BLaER1 treated with 17β-estradiol and CSF1 and Interleukin-3, amounts not matched to agents 10 nM and 100 nM (cell line): Measurements from ENCODE around the gene SLC7A8.

Experiments
- H3K27ac ChIP-seq, 11 experiments: shearing (Covaris generic); formaldehyde crosslinking; 2 replicates each; pipeline ENCODE4 v1.8.1; 2022
- H3K27me3 ChIP-seq, 11 experiments: shearing (Covaris generic); formaldehyde crosslinking; 2 replicates each; pipeline ENCODE4 v1.8.1; 2022
- H3K36me3 ChIP-seq, 11 experiments: shearing (Covaris generic); formaldehyde crosslinking; 2 replicates each; pipeline ENCODE4 v1.8.1; 2022
- H3K4me1 ChIP-seq, 10 experiments: shearing (Covaris generic); formaldehyde crosslinking; 2 replicates each; pipeline ENCODE4 v1.8.1; 2022
- H3K4me2 ChIP-seq, 11 experiments: shearing (Covaris generic); formaldehyde crosslinking; 2 replicates each; pipeline ENCODE4 v1.8.1; 2022
- H3K4me3 ChIP-seq, 10 experiments: shearing (Covaris generic); formaldehyde crosslinking; 2 replicates each; pipeline ENCODE4 v1.8.1; 2022
- H3K9ac ChIP-seq, 11 experiments: shearing (Covaris generic); formaldehyde crosslinking; 2 replicates each; pipeline ENCODE4 v1.8.1; 2022
- H3K9me3 ChIP-seq, 11 experiments: shearing (Covaris generic); formaldehyde crosslinking; replicated peaks in 1 of 11; 2 replicates each; pipeline ENCODE4 v1.8.1; 2022
- H4K20me1 ChIP-seq, 11 experiments: shearing (Covaris generic); formaldehyde crosslinking; 2 replicates each; pipeline ENCODE4 v1.8.1; 2022
- Cebpa-rat ChIP-seq, 11 experiments: shearing (Covaris generic); IDR thresholded peaks; 2 replicates each; pipeline ENCODE4 v1.8.1; 2022

SLC7A8 gene

DNA sequence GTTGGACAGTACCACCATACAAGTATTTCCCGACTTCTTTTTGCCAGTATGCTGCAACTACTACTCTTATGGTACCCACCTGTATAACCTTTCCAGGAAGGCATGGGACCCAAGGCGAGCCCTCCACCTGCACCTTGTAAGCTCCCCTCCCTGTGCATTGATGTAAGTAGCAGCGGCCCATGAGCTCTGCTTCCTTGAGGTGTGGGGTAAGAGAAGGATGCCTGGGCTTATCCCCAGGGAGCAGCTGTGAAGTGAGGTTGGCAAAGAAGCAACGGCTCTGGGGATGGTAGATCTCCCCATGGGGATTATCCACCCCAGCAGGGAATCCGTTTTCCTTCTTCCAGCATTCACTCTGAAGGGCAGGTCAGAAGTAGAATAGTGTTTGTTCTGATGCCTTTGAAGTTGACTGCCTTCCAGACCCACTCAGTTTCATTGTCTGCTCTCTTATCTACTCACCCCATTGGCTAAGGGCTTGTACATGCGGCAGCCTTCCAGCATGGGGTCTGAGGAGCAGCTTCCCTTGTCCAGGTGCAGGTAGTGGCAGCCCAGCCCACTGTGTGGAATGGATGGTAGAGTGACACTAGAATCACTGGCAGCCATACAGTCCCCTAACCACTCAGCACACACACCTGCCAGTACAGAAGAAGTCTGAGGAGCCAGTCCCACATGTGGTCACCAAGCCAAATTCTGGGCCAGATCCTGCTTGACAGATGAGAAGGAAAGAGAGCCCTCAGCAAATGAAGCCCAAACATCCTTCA is 82.1 kb downstream of the SLC7A8 start:
- H3K27me3 ChIP-seq: no peaks in the 10 kb centered on the region
- no peak overlapping the region for H3K9ac ChIP-seq
- no peak for TF ChIP-seq Cebpa-rat (IDR thresholded peaks at IDR 0.05)
- no peak overlapping the region for H3K27ac ChIP-seq
- H3K4me1 ChIP-seq: peaks cover 20 to 75% (median 30%) of the 10 kb centered on the region in 10 experiments
- peaks cover 16 to 34% (median 27%) of the 10 kb centered on the region in 11 experiments for H3K36me3 ChIP-seq
- no peaks in the 10 kb centered on the region for H3K9me3 ChIP-seq
- H4K20me1 ChIP-seq: peaks cover 0 to 58% (median 35%) of the 10 kb centered on the region in 11 experiments; a peak in 16 of 22 replicates
- H3K4me3 ChIP-seq: no peak overlapping the region
- peak overlapping the region in 7 of 11 experiments; percentile 10 to 49 (median 26); a peak in 11 of 22 replicates for H3K4me2 ChIP-seq

GRCh38 chr14:23099212-23099861 is 84.1 kb downstream of the SLC7A8 start:
- H4K20me1 ChIP-seq: peaks cover 3 to 60% (median 36%) of the 10 kb centered on the region in 11 experiments; a peak in 20 of 22 replicates
- H3K4me3 ChIP-seq: no peak overlapping the region
- TF ChIP-seq Cebpa-rat (IDR thresholded peaks at IDR 0.05): no peak
- peak overlapping the region in 2 of 11 experiments; percentile 1 to 92; a peak in 1 of 22 replicates for H3K4me2 ChIP-seq
- H3K4me1 ChIP-seq: peaks cover 20 to 57% (median 33%) of the 10 kb centered on the region in 10 experiments
- H3K27me3 ChIP-seq: no peaks in the 10 kb centered on the region
- H3K27ac ChIP-seq: no peak overlapping the region
- no peak overlapping the region for H3K9ac ChIP-seq
- no peaks in the 10 kb centered on the region for H3K9me3 ChIP-seq
- peaks cover 16 to 34% (median 27%) of the 10 kb centered on the region in 11 experiments for H3K36me3 ChIP-seq

GRCh38 chr14:23097786-23098185 is 85.7 kb downstream of the SLC7A8 start:
- Histone ChIP-seq H3K4me1 (peaks cover 33 to 67% (median 47%) of the 10 kb centered on the region in 10 experiments), H4K20me1 (peaks cover 18 to 75% (median 51%) of the 10 kb centered on the region in 11 experiments; a peak in 21 of 22 replicates), H3K27me3 (no peaks in the 10 kb centered on the region), H3K9ac (no peak overlapping the region), H3K9me3 (no peaks in the 10 kb centered on the region), H3K4me3 (peak overlapping the region in 3 of 10 experiments; percentile 75 to 84 (median 80); a peak in 5 of 20 replicates), H3K27ac (no peak overlapping the region), H3K4me2 (peak overlapping the region in 10 of 11 experiments; percentile 84 to 97 (median 87); a peak in 14 of 22 replicates), H3K36me3 (peaks cover 24 to 43% (median 33%) of the 10 kb centered on the region in 11 experiments)
- no peak for TF ChIP-seq Cebpa-rat (IDR thresholded peaks at IDR 0.05)

DNA sequence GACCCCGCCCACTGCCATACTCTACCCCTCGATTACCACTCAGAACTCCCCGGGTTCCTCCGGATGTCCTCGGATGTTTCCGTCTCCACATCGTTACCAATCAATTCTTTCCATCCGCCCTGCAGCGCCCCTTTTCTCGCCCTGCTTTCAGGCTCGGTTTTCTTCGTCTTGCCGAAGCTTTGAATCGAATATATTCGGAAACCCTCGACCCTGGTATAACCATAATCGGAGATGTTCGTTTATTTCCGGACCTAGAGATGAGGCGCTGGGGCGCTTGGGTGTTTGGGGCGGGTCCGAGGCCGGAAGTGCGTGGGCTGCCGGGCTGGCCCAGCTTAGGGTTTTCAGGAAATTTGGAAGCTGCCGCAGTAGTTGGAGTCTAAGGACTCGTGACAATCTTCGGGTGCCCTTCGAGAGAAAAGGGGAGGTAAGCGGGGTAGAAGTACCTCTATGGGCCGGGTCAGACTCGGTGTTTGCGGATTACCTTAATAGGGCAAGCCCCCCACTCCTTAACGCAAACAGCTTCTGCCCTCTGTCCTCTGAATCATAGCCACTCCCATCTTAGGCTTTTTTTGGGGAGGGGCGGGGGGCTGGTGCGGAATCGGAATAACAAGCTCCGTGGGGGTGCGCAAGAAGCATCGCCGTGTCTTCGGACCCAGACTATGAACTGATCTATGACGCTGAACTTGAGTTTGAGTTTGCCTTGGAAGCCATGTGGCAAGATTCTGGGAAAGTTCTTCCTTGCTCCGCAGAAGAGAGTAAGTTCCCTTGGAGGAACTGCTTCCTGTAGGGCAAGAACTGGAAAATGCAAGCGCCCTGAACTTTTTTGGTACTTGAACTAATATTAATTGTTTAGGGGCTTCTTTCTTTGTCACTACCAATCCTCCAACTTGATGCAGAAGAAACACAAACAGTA is 88.0 kb downstream of the SLC7A8 start, which contains the start of gene C14orf119:
TSS of gene C14orf119 (plus strand) at position 310 of the 913 bp plus-strand sequence. CDS start 2,154 bp downstream, outside the sequence.
- no peak for TF ChIP-seq Cebpa-rat (IDR thresholded peaks at IDR 0.05)
- no peaks in the 10 kb centered on the region for H3K27me3 ChIP-seq
- H3K36me3 ChIP-seq: peaks cover 47 to 66% (median 57%) of the 10 kb centered on the region in 11 experiments
- H3K9me3 ChIP-seq: no peaks in the 10 kb centered on the region
- peaks cover 34 to 80% (median 68%) of the 10 kb centered on the region in 11 experiments; a peak in 21 of 22 replicates for H4K20me1 ChIP-seq
- H3K9ac ChIP-seq: peak within 1 kb of the TSS; percentile 90 to 99 (median 97)
- peak within 1 kb of the TSS; percentile 72 to 96 (median 86) for H3K4me3 ChIP-seq
- H3K4me1 ChIP-seq: peaks cover 29 to 72% (median 38%) of the 10 kb centered on the region in 10 experiments
- peak within 1 kb of the TSS; percentile 86 to 99 (median 94) for H3K4me2 ChIP-seq
- peak within 1 kb of the TSS; percentile 91 to 99 (median 97) for H3K27ac ChIP-seq

DNA sequence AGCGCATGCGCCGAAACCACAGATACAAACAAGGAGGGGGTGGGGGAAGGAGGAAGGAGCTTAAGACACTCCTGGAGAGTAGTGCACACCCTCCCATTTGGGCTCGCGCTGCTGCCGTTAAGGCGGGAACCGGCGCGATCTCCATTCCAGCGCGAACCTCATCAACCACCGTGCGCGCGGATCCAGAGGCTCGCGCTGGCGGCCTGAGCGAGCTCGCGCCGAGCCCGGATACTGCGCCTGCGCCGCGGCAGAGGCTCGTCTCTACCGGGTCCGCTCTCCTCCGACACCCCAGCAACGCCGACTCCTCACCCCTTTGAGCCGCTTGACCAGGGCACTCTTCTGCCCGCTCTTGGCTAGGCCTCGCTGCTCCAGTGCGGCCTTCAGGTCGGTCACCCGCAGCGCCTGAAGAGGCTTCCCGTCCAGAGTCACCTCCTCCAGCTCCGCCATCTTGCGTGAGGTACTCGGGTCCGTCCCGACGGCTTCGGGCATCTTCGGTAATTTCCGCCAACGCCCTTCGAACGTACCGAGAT is 88.7 kb downstream of the SLC7A8 start, which contains the start of gene ACIN1:
TSS of gene ACIN1 (minus strand) at position 471 of the 530 bp plus-strand sequence. CDS start at position 447, 24 bp downstream.
- Histone ChIP-seq H3K4me3 (peak within 1 kb of the TSS; percentile 72 to 96 (median 86)), H3K36me3 (peaks cover 54 to 67% (median 63%) of the 10 kb centered on the region in 11 experiments), H3K4me2 (peak within 1 kb of the TSS; percentile 86 to 99 (median 94)), H4K20me1 (peaks cover 34 to 80% (median 70%) of the 10 kb centered on the region in 11 experiments; a peak in 21 of 22 replicates), H3K27ac (peak within 1 kb of the TSS; percentile 91 to 99 (median 97)), H3K9me3 (no peaks in the 10 kb centered on the region), H3K9ac (peak within 1 kb of the TSS; percentile 90 to 99 (median 97)), H3K4me1 (peaks cover 29 to 69% (median 34%) of the 10 kb centered on the region in 10 experiments), H3K27me3 (no peaks in the 10 kb centered on the region)
- no peak for TF ChIP-seq Cebpa-rat (IDR thresholded peaks at IDR 0.05)

DNA sequence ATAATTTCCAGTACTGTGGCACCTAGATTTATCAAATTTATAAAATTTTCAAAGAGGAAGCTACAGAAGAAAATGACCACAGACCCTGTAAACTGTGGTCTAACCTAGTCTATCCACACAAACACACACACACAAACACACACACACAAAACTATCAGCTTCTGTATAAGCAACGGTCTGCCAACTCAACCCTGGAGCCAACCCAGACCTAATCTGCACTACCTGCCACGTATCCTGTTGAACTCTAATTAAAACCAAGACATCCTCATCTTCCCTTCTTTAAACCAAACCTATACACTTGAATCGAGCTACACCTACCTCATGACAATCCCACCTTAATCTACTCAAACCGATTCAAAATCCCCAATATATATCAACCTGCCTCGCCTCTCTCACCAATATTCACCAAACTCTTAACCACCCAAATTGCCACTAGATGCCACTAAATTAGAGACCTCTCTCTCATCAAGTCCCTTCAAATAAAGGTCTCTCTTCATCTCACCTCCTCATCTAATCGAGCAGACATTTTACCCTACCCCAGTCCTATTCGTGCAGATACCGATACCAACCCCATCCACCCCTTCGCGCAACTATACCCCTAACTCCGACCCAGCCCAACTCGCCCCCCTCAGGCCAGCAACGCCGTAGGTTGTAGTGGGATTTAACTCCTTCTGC is 89.3 kb downstream of the SLC7A8 start:
- Histone ChIP-seq H3K4me2 (peak overlapping the region; percentile 82 to 99 (median 92)), H3K4me3 (peak overlapping the region; percentile 71 to 96 (median 86)), H4K20me1 (peaks cover 34 to 78% (median 70%) of the 10 kb centered on the region in 11 experiments; a peak in 21 of 22 replicates), H3K27me3 (no peaks in the 10 kb centered on the region), H3K27ac (peak overlapping the region; percentile 91 to 99 (median 97)), H3K9ac (peak overlapping the region; percentile 90 to 99 (median 97)), H3K9me3 (no peaks in the 10 kb centered on the region), H3K4me1 (peaks cover 29 to 63% (median 34%) of the 10 kb centered on the region in 10 experiments), H3K36me3 (peaks cover 59 to 69% (median 65%) of the 10 kb centered on the region in 11 experiments)
- no peak for TF ChIP-seq Cebpa-rat (IDR thresholded peaks at IDR 0.05)

DNA sequence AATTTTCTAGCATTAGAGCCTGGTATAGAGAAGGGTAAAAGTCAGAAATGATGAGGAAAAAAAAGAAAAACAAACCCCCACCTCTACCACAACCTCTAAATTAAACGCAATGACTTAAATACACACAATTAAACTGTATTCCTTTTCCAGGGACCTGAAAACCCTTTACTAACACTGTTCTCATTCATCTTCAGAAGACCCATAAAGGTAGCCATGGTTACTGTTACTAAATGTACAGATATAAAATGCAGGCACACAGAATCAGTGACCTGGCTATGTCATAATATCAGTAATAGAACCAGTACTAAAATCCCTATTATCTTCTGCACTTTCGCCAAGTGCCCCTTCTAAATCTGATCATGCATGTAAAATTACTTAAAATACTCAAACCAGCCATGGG is 89.9 kb downstream of the SLC7A8 start:
- no peak for TF ChIP-seq Cebpa-rat (IDR thresholded peaks at IDR 0.05)
- no peaks in the 10 kb centered on the region for H3K9me3 ChIP-seq
- peak overlapping the region in 7 of 11 experiments; percentile 91 to 99 (median 97); a peak in 10 of 22 replicates for H3K27ac ChIP-seq
- H3K27me3 ChIP-seq: no peaks in the 10 kb centered on the region
- peak overlapping the region; percentile 90 to 99 (median 97) for H3K9ac ChIP-seq
- peak overlapping the region; percentile 71 to 96 (median 86) for H3K4me3 ChIP-seq
- H3K4me1 ChIP-seq: peaks cover 29 to 58% (median 34%) of the 10 kb centered on the region in 10 experiments
- peaks cover 34 to 72% (median 64%) of the 10 kb centered on the region in 11 experiments; a peak in 21 of 22 replicates for H4K20me1 ChIP-seq
- H3K4me2 ChIP-seq: peak overlapping the region; percentile 82 to 99 (median 92)
- peaks cover 59 to 69% (median 65%) of the 10 kb centered on the region in 11 experiments for H3K36me3 ChIP-seq
